EH (cell line): ENCODE results near the gene OR2A25.
"Not testable (repeated sequence)": the region's sequence is repeated elsewhere in the genome, so short reads cannot be mapped to it uniquely, and the experiment has no call there.

Experiments
- DNase-seq: peaks from one replicate; pipeline ENCODE4 v3.0.0-alpha.2; 2015; ENCODE audit warnings: low read depth

The OR2A25 gene, protein sequence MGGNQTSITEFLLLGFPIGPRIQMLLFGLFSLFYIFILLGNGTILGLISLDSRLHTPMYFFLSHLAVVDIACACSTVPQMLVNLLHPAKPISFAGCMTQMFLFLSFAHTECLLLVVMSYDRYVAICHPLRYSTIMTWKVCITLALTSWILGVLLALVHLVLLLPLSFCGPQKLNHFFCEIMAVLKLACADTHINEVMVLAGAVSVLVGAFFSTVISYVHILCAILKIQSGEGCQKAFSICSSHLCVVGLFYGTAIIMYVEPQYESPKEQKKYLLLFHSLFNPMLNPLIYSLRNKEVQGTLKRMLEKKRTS

DNA sequence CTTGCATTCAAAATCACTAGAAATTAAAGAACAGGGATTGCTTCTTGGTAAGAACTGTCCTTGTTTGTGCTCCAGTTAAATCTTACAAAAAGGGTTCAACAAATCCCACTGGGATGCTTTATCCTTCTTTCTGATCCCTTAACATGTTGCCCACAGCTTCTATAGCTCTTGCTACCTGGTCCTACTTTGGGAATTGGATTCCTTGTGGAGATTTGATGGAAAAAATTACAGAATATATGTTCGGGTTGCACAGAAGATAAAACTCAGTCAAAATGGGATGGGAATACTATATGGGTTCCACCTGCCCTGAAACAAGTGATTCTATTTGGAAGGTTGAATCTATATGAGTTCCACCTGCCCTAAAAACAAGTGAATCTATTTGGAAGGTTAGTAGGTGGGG is at the start of gene OR2A25:
Gene OR2A25 (plus strand): TSS at position 301 of the 400 bp plus-strand sequence. CDS start 4,409 bp downstream, outside the sequence.
- no peak for DNase-seq

DNA sequence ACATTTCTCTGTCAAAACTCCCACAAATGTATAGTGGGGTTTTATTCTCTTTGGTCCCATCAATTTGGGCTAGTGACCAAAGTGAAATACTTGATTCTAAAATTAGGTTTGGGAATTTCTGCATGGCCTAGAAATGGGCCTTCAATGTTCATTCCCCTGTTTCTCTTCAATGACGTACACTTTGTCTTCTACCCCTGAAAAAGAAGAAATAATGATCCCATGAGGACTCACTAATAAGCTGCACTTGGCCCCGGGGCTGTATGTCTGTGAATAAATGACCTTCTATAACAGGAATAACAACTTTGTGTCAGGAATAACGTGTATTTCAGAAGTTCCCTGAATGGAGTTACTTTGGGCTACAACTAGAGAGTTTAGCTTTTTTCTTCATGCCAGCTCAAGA is 49.3 kb upstream of the OR2A25 start:
- no peak for DNase-seq

DNA sequence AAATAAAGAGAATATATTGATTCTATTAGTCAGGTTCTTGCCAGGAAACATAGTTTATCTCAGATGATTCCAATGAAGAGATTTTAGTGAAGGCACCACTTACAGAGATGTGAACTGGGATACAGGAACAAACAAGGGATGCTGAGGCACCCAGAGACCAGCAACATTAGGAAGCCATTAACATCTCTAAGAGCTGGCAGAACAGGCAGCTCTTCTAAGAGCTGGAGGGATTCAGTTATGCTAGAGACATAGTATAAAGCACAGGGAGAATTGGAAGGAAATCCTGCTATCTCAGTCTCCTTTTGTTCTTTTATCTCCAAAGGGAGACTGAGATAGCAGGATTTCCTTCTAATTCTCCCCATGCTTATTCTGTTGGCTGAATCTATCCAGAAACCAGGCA is 47.4 kb upstream of the OR2A25 start:
- no peak for DNase-seq

DNA sequence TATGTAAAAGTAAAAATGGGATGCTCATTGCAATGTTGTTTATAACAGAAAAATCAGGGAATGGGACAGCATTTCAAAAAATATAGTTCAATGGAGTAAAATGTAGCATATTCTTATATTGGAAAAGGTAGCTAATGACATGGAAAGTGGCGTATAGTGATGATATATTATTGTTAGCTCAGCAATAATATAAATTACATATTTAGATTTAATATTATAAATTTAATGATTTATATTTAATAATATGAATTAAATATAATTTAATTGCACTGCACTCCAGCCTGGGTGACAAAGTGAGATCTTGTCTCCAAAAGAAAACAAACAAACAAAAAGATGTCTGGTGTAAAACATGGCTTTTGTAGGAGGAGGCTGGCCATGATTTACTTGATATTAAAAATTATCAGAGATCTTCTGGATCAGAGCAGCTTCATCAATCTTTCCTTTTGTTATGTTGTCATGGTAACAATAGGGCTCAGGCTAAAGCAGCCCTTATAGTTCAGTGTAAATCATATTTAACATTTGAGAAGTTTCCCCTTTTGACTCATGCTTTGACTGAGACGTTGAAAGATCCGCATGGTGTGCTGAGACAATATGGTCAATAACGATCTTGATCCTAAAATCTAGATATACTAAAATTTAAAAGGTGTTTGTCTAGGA is 46.3 kb upstream of the OR2A25 start:
- DNase-seq = no peak

DNA sequence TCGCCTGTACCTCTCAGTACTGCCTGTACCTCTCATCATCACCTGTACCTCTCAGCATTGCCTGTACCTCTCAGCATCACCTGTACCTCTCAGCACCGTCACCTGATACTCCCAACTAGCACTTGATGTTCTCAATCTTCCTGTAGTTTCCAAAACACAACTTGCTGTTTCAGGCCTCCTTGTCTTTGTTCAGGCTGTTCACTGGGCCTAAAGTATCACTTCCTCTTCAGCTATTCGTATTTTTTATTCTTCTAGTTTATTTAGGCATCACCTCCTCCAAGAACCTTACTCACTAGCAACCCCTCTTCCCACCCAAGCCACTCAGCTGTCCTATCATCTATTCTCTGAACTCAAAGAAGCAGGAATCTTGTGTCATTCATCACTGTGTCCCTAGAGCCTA is 45.4 kb upstream of the OR2A25 start:
- DNase-seq = no peak

DNA sequence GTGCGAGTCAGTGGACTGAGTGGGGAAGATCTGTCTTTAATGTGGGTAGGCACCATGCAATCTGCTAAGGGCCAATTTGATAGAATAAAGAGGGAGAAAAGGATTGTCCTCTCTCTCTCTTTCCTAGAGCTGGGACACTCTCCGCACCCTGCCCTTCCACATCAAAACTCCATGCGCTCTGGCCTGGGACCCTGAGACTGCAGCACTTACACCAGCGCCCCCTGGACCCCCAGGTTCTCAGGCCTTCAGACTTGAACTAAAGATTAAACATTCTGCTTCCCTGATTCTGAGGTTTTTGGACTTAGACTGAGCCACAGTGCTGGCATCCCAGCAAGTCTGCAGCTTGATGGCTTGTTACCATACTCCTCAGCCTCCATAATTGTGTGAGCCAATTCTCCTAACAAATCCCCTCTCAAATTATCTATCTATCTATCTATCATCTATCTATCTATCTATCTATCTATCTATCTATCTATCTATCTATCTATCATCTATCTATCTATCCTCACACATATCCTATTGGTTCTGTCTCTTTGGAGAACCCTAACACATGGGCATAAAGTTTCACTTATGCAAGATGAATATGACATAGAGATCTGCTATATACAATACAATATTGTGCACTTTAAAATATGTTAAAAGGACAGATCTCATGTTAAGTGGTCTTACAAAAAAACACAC is 43.3 kb upstream of the OR2A25 start:
- no peak for DNase-seq

DNA sequence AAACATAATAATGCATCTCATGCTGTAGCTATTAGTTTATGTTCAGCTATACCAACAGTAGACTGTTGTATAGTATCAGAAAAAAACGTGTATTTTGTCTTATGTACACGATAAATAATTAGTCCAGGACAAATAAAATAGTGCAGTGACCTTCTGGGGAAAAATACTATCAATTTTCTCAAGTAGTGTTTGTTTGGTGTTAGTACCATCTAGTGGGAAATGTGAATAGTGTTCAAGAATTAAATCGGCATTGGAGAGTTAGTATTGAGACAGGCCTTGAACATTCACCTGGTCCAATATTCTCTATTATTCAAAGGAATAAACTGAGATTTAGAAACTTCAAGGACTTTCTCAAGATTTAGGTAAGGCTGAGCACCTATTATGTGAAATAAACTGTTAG is 42.5 kb upstream of the OR2A25 start:
- DNase-seq = peak; percentile 38

DNA sequence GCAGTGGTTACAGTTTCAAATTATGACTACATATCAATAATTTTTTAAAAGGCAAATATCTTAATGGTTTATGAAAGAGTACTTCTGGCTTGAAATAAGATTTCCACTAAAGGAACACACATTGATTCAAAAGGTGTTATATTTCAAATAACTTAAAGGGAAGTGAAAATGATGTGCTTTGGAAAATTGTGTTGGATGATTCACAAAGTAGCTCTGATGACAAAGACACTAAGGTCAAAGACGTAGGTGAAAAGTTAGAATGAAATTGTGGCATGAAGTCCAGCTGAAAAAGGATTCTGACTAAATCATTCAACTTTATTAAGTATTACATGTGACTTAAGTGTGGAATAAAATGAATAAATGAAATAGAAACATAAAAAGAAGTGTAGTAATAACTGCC is 41.6 kb upstream of the OR2A25 start:
- no peak for DNase-seq

DNA sequence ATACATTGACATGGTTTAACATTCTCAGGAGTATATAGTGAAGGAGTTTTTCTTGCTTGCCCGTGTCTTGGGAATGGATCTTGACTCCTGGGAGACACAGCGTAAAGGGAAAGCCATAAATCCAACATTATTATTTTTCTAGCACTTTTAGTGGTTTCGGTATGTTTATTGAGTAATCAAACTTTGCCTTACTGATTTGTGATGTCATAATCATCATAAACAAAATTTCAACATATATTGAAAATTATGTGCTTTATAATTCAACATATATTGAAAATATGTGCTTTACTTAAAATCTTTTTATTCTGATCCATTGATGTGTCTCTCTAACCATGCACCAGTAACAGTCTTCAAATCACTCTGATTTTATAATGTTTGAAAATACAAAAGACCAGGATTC is 41.1 kb upstream of the OR2A25 start:
- DNase-seq = no peak

DNA sequence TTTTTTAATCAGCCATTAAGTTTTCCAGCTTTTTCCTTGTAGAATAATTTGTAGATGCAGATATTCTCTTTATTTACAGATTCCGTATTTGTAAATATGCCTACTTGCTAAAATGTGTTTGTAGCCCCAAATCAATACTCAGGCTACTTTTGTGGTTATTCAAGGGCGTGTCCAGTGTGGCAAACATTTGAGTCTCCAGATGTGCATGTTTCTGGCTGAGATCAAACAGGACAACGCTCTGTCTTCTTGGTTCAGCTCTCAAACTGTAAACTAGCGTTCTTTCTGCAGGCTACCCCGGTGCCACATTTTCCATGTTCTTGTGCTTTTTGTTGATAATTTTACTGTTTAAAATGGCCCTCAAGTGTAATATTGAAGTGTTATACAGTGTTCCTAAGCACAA is 37.1 kb upstream of the OR2A25 start:
- DNase-seq = no peak

DNA sequence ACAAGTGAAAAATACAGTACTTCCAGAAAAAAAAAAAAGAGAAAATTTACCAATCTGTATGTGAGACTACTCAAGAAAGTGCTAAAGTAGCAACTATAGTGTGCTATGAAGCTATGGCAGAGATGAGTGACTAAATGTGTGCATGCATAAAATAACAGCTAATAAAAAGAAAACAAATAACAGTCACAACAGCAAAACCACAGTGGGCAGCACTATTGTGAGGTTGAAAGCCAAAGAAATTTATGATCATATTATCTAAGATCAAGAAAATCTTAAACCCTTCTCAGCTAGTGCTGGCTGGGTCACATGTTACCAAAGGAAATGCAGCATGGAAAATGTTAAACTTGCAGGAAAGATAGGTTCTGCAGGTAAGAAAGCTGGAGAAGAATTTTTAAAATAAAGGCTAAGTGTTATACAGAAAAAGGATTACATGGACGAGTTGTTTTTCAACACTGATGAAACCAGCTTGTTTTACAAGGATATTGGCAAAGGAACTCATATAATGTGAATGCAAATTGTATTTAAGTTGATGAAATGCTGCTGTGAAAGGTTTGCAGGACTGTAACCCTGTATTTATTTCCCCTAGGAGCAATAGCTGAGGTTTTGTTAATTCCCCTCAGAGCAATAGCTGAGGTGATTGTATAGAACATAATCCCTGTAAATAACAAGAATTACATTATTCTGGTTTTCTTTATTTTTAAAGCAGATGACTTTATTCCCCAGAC is 36.5 kb upstream of the OR2A25 start:
- no peak for DNase-seq

DNA sequence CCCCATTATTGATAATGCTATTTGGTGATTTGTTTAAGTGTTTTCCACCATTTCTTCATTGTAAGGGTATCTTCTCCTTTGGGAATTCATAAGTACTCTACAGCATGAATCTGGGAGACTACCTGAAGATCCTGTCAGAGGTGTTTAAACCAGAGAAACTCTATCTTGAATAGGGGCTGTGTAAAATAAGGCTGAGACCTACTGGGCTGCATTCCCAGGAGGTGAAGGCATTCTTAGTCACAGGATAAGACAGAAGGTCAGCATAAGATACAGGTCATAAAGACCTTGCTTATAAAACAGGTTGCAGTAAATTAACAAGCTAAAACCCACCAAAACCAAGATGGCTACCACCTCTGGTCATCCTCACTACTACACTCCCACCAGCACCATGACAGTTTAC is 34.2 kb upstream of the OR2A25 start:
- no peak for DNase-seq

DNA sequence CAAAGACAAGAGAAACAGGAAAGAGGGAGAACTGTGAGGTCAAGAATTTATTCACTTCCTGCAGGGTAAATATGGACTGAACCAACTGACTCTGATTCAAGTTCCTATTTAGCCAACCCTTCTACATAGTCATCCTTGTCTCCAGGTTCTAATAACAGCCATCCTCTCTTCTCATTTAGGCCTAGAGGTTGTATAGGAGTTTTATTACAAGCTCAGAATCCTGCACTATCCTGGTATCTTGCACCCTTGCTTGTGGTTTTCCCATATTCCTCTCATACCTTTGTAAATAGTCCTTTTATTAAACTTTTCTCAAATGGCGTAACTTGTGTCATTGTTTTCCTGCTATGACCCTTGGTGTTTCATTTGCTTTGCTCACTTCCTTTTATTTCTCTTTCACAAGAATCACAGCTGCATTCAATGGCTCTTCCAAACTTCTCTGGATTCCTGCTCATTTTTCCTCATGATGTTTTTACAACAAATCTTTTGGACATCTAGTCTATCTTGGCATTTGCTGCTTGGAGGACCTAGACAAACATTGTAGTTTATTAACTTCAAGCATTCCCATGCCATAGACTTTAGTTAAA is 33.2 kb upstream of the OR2A25 start:
- DNase-seq = peak; percentile 22

DNA sequence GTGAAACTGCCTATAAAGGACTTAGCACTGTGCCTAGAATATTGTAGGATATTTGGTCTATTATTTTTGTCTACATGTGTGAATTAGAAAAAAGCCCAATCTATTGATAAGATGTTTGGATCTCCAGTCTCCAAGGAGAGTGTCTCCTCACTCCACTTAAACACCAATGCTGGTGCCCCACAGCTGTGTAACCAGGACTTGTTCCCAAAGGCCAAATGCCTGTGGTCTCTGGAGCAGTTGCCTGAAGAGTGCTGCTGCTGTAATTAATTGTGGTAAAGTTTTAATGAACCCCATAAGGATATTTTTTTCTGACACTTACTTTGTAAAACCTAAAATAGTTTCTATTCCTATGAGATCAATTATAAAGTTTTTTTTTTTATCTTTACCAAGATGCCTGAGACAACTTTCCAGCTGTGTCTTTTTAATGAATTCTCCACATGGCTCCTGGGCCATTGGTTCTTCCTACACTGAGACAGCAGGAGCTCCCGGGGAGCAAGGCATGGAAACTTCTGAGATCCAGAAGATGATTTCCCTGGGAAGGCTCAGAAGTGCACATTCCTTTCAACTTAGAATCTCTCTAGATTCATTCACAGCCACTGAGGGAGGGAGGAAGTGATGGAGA is 32.1 kb upstream of the OR2A25 start:
- DNase-seq = peak; percentile 15

DNA sequence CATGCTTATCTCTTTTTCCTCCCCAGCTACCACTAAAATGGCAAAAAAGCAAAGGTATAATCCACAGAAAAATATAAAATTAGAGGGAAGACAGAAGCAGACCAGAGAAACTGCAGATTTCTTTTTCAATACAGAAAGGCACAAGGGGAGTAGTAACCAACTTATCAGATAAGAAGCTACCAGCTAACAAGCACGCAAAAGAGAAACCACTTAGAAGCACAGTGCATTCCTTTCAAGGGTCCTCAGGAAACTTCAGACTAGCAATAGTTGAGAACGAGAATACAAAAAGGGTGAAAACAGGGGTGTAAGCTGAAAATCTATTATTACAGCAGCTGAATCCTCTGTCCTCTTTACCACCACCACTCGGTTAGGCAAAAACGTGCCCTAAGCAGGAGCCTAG is 30.7 kb upstream of the OR2A25 start:
- no peak for DNase-seq

DNA sequence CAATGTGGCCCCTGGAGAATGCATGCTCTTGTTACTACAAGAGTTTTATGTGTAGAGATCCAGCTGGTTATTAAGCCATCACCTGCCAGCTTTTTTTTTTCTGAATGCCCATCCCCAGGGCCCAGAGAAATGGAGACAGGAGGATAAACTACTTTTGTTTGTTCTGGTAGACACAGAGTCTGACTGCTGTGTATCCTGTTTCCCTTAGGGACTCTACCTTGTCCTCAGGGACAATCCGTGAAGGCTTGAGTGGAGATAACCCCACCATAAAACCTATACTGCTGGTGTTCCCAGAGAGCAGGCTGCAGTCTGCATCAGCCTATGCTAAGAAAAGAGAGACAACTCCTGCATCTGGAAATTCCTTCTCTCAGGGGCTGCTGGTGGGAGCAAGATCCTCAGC is 21.0 kb upstream of the OR2A25 start, which contains the start of gene OR2A5:
Gene OR2A5 (plus strand): TSS at position 301 of the 400 bp plus-strand sequence. CDS start 1,454 bp downstream, outside the sequence.
- DNase-seq = no peak

DNA sequence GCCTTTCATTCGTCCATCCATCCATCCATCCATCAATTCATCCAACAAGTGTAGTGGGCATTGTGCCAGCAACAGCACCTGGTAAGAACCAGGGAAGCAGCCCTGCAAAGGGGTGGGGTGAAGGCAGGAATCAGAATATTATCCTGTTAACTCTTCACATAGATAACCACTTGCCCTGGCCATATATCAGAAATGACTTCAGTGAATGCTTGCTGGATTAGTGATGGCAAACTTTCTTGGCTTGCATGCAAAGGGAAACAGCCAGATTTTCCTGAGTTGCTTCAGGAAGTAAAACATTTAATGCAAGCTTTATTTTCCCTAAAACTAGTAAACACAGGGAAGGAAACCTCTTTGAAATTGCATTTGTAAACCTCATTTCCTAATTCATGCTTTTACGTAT is 20.1 kb upstream of the OR2A25 start:
- no peak for DNase-seq

DNA sequence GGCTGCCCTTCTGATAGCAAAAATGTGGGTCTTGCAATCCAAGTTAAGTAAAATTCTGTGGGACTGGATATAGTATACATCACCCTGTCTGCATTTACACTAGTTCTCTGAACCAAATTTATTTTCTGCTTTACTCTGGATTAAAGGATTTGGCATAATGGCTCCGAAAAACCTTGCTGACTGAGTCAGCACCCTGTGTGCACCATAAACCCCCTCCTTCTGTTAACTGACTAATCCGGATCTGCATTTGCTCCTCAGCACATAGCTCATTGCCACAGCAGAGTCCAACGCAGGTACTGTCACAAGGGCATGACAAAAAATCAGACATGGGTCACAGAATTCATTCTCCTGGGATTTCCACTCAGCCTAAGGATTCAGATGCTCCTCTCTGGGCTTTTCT is 19.5 kb upstream of the OR2A25 start:
- DNase-seq = no peak

DNA sequence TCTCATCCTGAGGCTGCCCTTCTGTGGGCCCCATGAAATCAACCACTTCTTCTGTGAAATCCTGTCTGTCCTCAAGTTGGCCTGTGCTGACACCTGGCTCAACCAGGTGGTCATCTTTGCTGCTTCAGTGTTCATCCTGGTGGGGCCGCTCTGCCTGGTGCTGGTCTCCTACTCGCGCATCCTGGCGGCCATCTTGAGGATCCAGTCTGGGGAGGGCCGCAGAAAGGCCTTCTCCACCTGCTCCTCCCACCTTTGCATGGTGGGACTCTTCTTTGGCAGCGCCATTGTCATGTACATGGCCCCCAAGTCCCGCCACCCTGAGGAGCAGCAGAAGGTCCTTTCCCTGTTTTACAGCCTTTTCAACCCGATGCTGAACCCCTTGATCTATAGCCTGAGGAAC is 18.7 kb upstream of the OR2A25 start:
- not testable (repeated sequence) for DNase-seq

DNA sequence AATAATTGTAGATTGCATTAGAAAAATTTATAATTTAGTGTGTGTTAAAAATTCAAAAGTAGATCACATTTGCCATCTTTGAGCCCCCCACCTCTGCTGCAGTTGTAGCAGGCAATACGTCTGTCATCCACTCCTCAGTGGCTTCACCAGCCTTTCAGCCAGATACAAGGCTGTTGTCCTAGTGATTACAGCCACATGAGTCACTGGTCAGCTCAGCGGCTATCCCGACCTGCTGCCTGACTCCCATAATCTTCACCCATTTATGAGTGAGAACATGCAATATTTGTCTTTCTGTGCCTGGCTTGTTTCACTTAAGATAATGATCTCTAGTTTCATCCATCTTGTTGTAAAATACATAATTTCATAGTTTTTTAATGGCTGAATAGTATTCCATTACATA is 11.7 kb upstream of the OR2A25 start:
- peak; percentile 24 for DNase-seq

DNA sequence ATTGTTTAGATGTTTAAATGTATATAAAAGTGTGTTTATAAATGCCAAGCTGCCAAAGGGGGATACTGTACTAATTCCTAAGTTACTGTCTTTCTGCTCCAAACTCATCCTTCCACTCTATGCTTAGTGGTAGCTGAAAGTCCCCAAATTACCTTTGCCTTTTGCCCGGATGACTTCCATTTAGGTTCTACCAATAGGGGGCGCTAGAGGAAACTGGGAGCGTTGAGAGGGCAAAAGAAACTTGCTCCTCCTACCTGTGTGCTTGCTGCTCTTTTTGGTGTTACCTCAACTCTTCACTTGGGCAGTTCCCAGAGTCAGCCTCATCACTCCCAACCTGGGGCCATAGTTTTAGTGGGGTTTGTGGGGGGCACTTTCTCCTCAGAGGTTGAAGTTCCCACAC is 5.9 kb upstream of the OR2A25 start:
- no peak for DNase-seq

DNA sequence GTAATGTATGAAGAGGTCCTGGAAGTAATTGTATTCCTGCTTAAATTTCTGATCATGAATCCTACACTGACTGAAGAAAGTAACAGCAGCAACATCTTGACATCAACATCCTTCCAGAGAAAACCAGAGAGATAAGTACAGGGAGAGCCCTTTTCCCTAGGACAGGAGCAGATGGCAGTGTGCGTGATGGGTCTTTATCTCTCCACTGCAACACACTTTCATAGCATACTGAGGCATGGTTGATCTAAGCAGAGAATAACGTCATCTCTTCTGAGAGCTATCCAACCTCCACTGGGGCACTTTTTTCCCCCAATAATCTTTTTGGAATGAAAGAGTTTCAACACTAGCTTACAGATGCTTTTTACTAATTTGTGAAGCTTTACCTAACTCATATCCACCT is 342 bp downstream of the OR2A25 start:
- no peak for DNase-seq
